NB4 (cell line): ENCODE results near the gene RAB24.
"Not testable (repeated sequence)": the region's sequence is repeated elsewhere in the genome, so short reads cannot be mapped to it uniquely, and the experiment has no call there.

ENCODE experiments used
- DNase-seq: peaks from one replicate; pipeline ENCODE4 v3.0.0; 2010; ENCODE audit warnings: low read depth
- H3K4me3 ChIP-seq: one replicate; pipeline ENCODE4 v1.5.1; 2011; ENCODE audit warnings: mild to moderate bottlenecking, low read depth, low read length, moderate library complexity
- CTCF ChIP-seq: IDR thresholded peaks from one replicate; pipeline ENCODE4 v1.5.1; 2012; ENCODE audit warnings: low read depth, low read length
- MAX ChIP-seq: IDR thresholded peaks from 2 replicates; pipeline ENCODE4 v1.6.1; 2011; ENCODE audit warnings: low read depth, low read length
- MYC ChIP-seq: IDR thresholded peaks from 2 replicates; pipeline ENCODE4 v1.6.1; 2011; ENCODE audit warnings: low read depth, low read length
- POLR2A ChIP-seq: IDR thresholded peaks from 2 replicates; pipeline ENCODE4 v1.6.1; 2011; ENCODE audit warnings: mild to moderate bottlenecking; ENCODE audit not compliant: insufficient read length; ENCODE audit errors: extremely low read depth

Gene RAB24

GRCh38 chr5:177309351-177310191 is 6.1 kb upstream of the RAB24 start:
- TF ChIP-seq CTCF = peak; percentile 84
- TF ChIP-seq MAX = no peak
- DNase-seq = peak; percentile 81
- no peak overlapping the region for H3K4me3 ChIP-seq

- no peak overlapping the region for H3K4me3 ChIP-seq
- DNase-seq = no peak
- no peak for TF ChIP-seq MAX
Measured at GRCh38 chr5:177308740-177309139, 5.2 kb upstream of the RAB24 start.

GRCh38 chr5:177307544-177308363 is 4.2 kb upstream of the RAB24 start:
- peak overlapping the region; percentile 94 for H3K4me3 ChIP-seq
- peak; percentile 87 for DNase-seq
- peak; percentile 65 for TF ChIP-seq MAX
- TF ChIP-seq CTCF = no peak
- TF ChIP-seq POLR2A = peak; percentile 52
- TF ChIP-seq MYC = peak; percentile 66; the same call in 1 of the 2 replicates

GRCh38 chr5:177306674-177307543 is 3.4 kb upstream of the RAB24 start:
- H3K4me3 ChIP-seq = peak overlapping the region; percentile 94
- TF ChIP-seq POLR2A = peak; percentile 46
- TF ChIP-seq MYC = peak; percentile 59
- TF ChIP-seq CTCF = peak; percentile 41
- peak; percentile 61 for TF ChIP-seq MAX
- peak; percentile 97 for DNase-seq

- peak overlapping the region; percentile 94 for H3K4me3 ChIP-seq
- not testable (repeated sequence) for DNase-seq
Measured at GRCh38 chr5:177306103-177306640, 2.7 kb upstream of the RAB24 start.

GRCh38 chr5:177304392-177305119 is 1.0 kb upstream of the RAB24 start:
- TF ChIP-seq MYC (no peak), CTCF (no peak), POLR2A (no peak), MAX (no peak)
- peak overlapping the region; percentile 94 for H3K4me3 ChIP-seq
- peak; percentile 42 for DNase-seq
